ENCODE results near the gene KIZ.

- no peak for TF ChIP-seq CTCF (IDR thresholded peaks at IDR 0.05)
- no peak for TF ChIP-seq POLR2A (IDR thresholded peaks at IDR 0.05)
Observed at GRCh38 chr20:21089391-21089790, 36.5 kb upstream of the KIZ start.
